HG03571 (cell line): ENCODE measurements around the gene INSIG1.

ENCODE experiments used
- ATAC-seq: cut with Tn5 transposase; IDR thresholded peaks from one replicate; pipeline ENCODE4 v1.9.1; 2021; ENCODE audit not compliant: unreplicated experiment

INSIG1 gene

GRCh38 chr7:155265961-155266360, 31.7 kb upstream of the INSIG1 start:
- ATAC-seq: no peak

GRCh38 chr7:155266440-155266839, 31.2 kb upstream of the INSIG1 start:
- ATAC-seq: no peak

DNA sequence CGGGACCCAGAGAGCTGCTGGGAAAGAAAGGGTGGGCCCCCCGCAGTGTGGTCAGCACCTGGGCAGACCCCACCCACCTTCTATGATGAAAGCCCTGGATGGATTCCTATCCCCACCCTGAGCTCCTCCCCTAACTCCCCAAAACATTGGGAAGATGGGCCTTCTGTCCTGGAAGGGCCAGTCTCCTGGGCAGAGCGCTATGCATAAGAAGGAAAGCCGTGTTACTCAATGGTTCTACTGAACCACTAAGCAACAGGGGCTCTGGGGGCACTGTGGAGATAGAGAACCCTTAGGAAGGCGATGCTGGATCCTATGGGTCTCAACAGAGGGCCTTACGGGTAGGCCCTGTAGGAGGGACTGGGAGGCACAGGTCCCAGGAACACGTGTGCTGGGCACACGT, 30.7 kb upstream of the INSIG1 start:
- no peak for ATAC-seq

- ATAC-seq: no peak
These were observed 30.2 kb upstream of the INSIG1 start for GRCh38 chr7:155267436-155267835.

DNA sequence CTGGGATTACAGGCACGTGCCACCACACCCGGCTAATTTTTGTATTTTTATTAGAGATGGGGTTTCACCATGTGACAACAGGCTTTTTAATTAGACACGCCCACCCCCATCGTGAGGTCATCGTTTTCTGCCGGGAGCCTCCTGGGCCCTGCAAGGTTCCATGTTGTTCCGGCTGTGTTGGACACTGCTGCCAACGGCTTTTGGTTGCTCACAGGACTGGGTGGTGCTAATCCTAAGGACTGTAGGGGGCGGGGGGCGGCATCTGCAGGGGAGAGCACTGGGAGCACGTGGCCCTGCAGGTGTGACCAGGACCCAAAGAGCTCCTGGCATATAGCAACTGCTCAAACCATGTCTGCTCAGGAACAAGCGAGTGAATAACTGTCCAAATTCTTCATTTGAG, 29.5 kb upstream of the INSIG1 start:
- no peak for ATAC-seq

DNA sequence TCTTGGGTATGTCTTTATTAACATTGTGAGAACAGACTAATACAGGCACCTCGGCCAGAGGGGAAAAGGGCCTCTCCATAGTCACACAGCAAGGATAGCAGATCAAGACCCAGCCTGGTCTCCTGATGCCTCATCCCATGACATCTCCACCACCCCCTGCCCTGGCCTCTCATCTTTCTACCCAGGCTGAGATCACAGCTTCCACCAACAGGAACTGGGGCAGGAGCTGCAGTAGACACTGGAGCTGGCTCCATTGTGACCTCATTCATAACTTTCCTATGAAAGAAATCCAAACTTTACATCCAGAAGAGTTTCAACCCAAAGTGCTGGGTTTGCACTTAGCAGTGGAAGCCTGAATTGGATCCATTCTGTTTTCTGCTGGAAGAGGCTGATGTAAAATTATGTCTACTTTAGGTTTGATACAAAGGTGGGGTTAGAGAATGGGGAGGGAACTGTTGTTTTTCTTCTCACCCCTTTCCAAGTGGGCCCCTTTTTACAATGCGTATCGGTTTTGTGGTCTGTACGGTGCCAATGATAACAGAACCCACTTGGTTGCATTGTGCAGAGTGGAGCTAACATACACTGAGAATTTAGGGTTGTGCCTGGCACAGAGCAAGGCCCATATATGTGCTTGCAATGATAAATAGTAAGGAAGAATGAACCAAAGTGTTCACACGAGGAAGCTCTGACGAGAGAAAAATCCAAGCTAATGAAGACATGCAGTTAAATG, 28.6 kb upstream of the INSIG1 start:
- ATAC-seq: no peak

DNA sequence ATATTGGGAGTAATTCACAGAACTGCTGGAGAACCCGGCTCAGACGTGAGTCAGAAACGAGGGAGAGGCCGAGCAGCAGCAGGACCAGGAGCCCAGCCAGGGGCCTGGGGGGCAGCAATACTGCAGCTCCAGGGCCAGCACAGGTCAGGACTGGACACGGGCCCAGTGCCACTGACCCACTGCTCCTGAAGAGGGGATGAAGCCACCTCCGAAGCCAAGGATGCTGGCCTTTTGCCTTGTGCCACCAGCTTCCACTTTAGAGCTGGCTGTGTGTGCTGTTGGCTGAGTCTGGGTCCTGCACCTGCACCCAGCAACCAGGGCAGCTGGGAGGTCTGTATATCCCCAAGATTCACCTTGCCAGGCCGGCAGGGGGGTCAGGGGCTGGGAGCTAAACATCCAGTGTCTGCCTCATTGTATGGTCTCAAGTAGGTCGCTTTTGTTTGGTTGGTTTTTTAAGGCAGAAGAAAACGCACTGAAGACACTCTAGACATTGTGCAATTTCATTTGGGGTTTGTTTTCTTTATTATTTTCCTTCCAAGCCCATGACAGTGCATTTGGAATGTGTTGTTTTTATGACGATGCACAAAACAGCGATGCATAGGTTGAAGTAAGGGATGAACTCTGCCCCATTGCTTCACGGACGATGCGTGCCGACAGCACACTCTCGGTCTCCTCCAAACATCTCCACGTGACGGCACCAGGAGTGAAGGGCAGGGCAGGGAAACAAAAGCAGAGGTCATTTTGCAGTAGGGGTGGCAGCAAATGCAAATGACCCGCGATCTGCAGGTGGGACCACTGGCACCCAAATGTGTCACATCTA, 27.7 kb upstream of the INSIG1 start:
- no peak for ATAC-seq

GRCh38 chr7:155270861-155271260, 26.8 kb upstream of the INSIG1 start:
- no peak for ATAC-seq

- no peak for ATAC-seq
These were observed 22.9 kb upstream of the INSIG1 start for GRCh38 chr7:155274633-155275355.

GRCh38 chr7:155276042-155276799, 21.5 kb upstream of the INSIG1 start:
- no peak for ATAC-seq

GRCh38 chr7:155276800-155277375, 20.8 kb upstream of the INSIG1 start:
- ATAC-seq: no peak

DNA sequence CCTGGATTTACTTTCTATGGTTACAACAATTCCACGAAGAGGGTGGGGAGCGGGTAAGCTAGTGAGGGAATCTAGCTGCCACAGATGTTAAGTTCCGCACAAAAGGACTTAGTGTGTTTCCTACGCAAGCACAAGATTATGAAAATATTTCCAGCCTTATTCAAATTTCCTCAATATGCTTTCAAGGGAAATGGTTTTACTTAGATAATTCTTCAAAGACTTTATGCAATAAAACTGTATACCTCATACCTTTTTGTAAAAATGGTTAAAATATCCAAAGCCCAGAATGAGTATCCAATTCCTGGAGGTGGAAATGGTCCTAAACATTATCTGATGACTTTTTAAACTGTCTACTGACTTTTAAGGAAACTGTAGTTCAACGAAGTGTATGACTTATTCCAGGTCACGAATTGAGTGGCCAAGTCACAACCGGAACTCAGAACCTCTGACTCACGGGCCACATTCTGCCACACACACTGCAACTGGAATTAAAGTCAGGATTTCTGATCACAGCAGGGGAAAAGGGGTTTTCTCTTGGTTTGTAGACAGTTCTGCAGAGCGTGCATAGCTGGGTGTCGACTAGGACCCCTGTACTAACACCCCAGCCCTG, 20.2 kb upstream of the INSIG1 start:
- no peak for ATAC-seq

- no peak for ATAC-seq
These were observed 18.8 kb upstream of the INSIG1 start for GRCh38 chr7:155278921-155279320.

- ATAC-seq: no peak
These were observed 17.8 kb upstream of the INSIG1 start for GRCh38 chr7:155279787-155280445.

DNA sequence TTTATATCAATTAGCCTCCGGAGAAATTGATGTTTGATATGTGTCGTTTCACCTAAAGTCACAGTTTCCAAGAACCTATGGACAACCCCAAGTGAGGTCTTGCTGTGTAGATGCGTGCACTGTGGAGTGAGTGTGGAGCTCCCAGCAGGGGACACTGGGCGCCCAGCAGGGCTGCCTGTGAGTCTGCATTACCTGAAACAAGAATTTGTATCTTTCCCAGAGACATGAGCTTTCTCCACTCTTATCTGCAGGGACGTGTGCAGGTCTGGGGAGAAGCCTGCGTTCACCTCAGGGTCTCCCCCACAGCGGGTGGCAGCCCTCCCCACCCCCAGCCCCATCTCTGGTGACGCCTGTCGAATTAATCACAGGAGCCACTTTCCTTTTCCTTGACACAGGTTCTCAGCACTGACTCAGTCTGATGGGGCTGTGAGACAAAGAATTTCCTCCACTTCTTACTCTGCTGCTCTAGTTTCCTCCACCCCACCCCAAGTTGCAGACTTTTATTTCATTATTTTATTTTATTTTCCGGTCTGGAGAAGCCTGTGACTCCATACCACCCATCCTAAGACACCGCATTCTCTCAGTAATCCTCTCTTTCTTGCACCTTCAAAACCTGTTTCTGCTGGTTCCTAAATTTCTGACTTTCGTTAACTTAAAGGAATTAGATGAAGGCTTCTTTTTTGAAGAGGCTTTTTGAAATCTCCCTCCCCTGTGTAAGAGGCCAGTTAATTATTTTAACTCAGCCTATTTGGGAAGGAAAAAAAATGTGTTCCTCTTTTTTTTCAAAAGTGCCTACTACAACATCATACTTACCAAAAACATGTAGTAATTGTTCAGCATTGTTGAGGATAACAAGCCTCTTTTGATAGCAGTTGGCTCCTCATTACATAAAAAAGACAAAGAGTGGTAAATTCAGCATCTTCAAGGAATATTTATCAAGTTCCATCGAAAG, 17.0 kb upstream of the INSIG1 start:
- no peak for ATAC-seq

- ATAC-seq: no peak
These were observed 16.2 kb upstream of the INSIG1 start for GRCh38 chr7:155281398-155281969.

DNA sequence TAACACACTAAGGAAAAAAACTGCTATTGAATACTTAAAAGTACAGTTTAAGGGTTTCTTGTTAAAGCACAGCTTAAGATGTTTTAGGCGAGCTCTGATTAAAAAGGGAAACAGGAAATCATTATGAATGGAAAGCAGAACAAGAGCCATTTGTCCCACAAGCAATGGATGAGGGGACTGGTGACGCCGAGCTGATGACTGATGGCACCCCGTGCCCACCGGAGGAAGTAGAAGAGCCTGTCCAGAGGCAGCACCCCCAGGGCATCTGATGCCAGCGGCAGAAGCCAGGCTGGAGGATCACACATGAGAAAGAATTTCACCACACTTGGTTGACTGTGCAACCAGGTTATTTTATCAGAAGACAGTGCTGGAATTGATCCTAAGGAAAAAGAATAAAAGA, 15.0 kb upstream of the INSIG1 start:
- no peak for ATAC-seq

DNA sequence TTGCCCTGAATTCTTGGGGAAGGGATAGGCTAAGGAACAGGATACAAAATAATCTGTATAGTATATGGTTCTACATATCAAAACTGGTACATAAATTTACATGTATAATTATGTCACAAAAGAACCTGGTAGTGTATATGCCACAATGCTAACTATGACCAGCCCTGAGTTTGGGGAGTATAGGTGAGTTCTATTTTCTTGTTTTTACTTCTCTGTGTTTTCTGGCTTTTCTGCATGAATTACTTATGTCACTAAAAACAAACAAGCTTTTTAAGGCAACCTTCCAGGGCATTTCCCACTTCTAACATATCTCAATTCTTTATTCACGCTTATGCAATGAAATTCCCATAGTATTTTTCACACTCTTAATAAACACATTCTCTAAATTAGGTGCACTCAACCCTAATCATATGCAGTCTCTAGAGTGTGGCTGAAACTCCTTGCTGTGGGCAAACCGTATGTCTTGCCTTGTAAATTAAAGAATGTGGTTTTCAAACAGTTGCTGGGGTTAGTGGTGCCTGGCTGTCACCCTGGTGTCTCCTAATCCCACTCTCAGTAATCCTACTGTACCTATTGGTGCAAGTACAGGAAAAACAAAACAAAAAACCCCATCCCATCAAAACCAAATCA, 14.0 kb upstream of the INSIG1 start:
- ATAC-seq: peak; percentile 83
